Spleen (tissue), 11 donors: Measurements from ENCODE around the gene ZNF644. TPM values are rescaled to one million over a fixed set of nuclear protein-coding genes. Genes with fewer than 3 reads are reported as not detected.

Source experiments
- DNase-seq: peaks from one replicate; pipeline ENCODE4 v3.0.0-alpha.2; 2020
- H3K27ac ChIP-seq, 8 donors: fragments of 200-600 bp; sonication (generic) in 7 of 8; 1 replicate in 4 of 8; 2 replicates in 4 of 8; pipeline versions ENCODE4 v1.5.0 to v1.8.0; 2016 to 2021; ENCODE audit warnings: inconsistent platforms in 4 of 8, mild to moderate bottlenecking in 4 of 8, moderate library complexity in 1 of 8
- H3K27me3 ChIP-seq, 7 donors: fragments of 200-600 bp; sonication (generic) in 6 of 7; replicated peaks in 1 of 7; 1 replicate in 4 of 7; 2 replicates in 3 of 7; pipeline versions ENCODE4 v1.5.0 to v1.8.0; 2016 to 2021; ENCODE audit warnings: inconsistent platforms in 3 of 7, mild to moderate bottlenecking in 1 of 7
- H3K36me3 ChIP-seq, 6 donors: fragments of 200-600 bp; sonication (generic) in 5 of 6; 1 replicate in 4 of 6; 2 replicates in 2 of 6; pipeline versions ENCODE4 v1.5.0 to v1.8.0; 2016 to 2021; ENCODE audit warnings: inconsistent platforms in 2 of 6
- H3K4me1 ChIP-seq, 6 donors: fragments of 200-600 bp; sonication (generic) in 5 of 6; 1 replicate in 3 of 6; 2 replicates in 3 of 6; pipeline versions ENCODE4 v1.5.0 to v1.8.0; 2016 to 2021; ENCODE audit warnings: inconsistent platforms in 3 of 6
- H3K4me3 ChIP-seq, 8 donors: fragments of 200-600 bp; sonication (generic) in 7 of 8; 1 replicate in 4 of 8; 2 replicates in 4 of 8; pipeline versions ENCODE4 v1.5.0 to v1.8.0; 2016 to 2021; ENCODE audit warnings: inconsistent platforms in 4 of 8, mild to moderate bottlenecking in 4 of 8, moderate library complexity in 2 of 8
- H3K9me3 ChIP-seq, 8 donors: fragments of 200-600 bp; sonication (generic) in 7 of 8; 1 replicate in 4 of 8; 2 replicates in 4 of 8; pipeline versions ENCODE4 v1.5.0 to v1.8.0; 2016 to 2021; ENCODE audit warnings: inconsistent platforms in 4 of 8
- POLR2A ChIP-seq, 3 donors: fragments of 450-650 bp; IDR thresholded peaks; one replicate each; pipeline ENCODE4 v1.5.1; 2017; ENCODE audit warnings: antibody characterized with exemption in 3 of 3, mild to moderate bottlenecking in 1 of 3
- POLR2AphosphoS5 ChIP-seq, 3 donors: sonication (generic); formaldehyde crosslinking; IDR thresholded peaks; one replicate each; pipeline ENCODE4 v1.5.1; 2017; ENCODE audit warnings: antibody characterized with exemption in 3 of 3
- WGBS, 5 donors: extraction: QIAGEN DNeasy Blood & Tissue Kit in 3 of 5; methylation state at CpG; one replicate each; pipeline versions ENCODE4 v1.1.5 to v1.1.7; 2013 to 2018; 5-methylcytosine and 5-hydroxymethylcytosine counted together
- intact Hi-C: fragments of 100-400 bp; cut with DNase I; formaldehyde crosslinking; loops from one replicate; pipeline ENCODE4 v1.15.0; 2023; ENCODE audit warnings: low total_unique reads
- polyA plus RNA-seq, 3 donors: library from polyadenylated mRNA; stranded (reverse); fragments of 200-250 nt; gene quantifications; one replicate each; pipeline ENCODE4 v1.2.1, GENCODE V29; 2013
- total RNA-seq, 7 donors: library from RNA; depleted of rRNA in 3 of 7; stranded (reverse); fragments of >200 nt in 3 of 7; fragmentation: NEBNext Ultra II Directional in 4 of 7; extraction: Animal tissue kit (Norgen Biotek cat#: 25700) in 4 of 7; gene quantifications; one replicate each; pipeline versions ENCODE4 v1.1.0 to v1.2.1, GENCODE V29; 2016 to 2021
- TF ChIP-seq, protein P1 (sequence below), 11 experiments: fragments of 200-600 bp in 7 of 11; fragments of 450-650 bp in 4 of 11; sonication (generic) in 4 of 11; IDR thresholded peaks in 8 of 11; conservative IDR thresholded peaks in 3 of 11; 1 replicate in 7 of 11; 2 replicates in 4 of 11; pipeline versions ENCODE4 v1.4.0 to v1.8.0; 2016 to 2021; ENCODE audit warnings: antibody characterized with exemption in 11 of 11, inconsistent platforms in 4 of 11, mild to moderate bottlenecking in 1 of 11
- donor health status: healthy with polysubstance abuse.
- donor health status: DM: no; HTN: no; CAD: no; lungs with moderate emphysema.
- donor health status: DM: no; HTN: no; CAD: no.
- donor health status: Bipolar disorder and iron deficiency.
- donor health status: healthy.
- donor health status: DM: no; HTN: no; CAD: no.
- donor health status: DM: yes; HTN: yes; CAD: no.

ZNF644 gene
- total and polyA plus RNA-seq, 10 donors, result 21.6 to 89.6 (median 70.5) TPM

GRCh38 chr1:91004145-91004544 is 17.7 kb downstream of the ZNF644 start:
- intact Hi-C loops, result no loop called here
- H3K36me3 ChIP-seq, result no peaks in the 10 kb centered on the region
- H3K4me3 ChIP-seq, result no peak overlapping the region
- H3K4me1 ChIP-seq, result peaks cover 0 to 56% (median 15%) of the 10 kb centered on the region in 6 donors
- H3K9me3 ChIP-seq, result peaks cover 0 to 21% (median 7%) of the 10 kb centered on the region in 8 donors
- TF ChIP-seq, protein P1, sequence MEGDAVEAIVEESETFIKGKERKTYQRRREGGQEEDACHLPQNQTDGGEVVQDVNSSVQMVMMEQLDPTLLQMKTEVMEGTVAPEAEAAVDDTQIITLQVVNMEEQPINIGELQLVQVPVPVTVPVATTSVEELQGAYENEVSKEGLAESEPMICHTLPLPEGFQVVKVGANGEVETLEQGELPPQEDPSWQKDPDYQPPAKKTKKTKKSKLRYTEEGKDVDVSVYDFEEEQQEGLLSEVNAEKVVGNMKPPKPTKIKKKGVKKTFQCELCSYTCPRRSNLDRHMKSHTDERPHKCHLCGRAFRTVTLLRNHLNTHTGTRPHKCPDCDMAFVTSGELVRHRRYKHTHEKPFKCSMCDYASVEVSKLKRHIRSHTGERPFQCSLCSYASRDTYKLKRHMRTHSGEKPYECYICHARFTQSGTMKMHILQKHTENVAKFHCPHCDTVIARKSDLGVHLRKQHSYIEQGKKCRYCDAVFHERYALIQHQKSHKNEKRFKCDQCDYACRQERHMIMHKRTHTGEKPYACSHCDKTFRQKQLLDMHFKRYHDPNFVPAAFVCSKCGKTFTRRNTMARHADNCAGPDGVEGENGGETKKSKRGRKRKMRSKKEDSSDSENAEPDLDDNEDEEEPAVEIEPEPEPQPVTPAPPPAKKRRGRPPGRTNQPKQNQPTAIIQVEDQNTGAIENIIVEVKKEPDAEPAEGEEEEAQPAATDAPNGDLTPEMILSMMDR (IDR thresholded peaks at IDR 0.05 in 8 of 11, conservative IDR thresholded peaks at IDR 0.05 in 3 of 11), result no peak
- no peak for TF ChIP-seq POLR2A (IDR thresholded peaks at IDR 0.05)
- no peak for TF ChIP-seq POLR2AphosphoS5 (IDR thresholded peaks at IDR 0.05)
- 92 to 99% (median 96%) methylated on average over 2 of the region's 2 CpGs for WGBS, 5 donors
- H3K27ac ChIP-seq, result no peak overlapping the region
- DNase-seq, result no peak
- H3K27me3 ChIP-seq, result no peaks in the 10 kb centered on the region

GRCh38 chr1:90996742-90997413 is 25.0 kb downstream of the ZNF644 start:
- TF ChIP-seq, protein P1 (IDR thresholded peaks at IDR 0.05 in 8 of 11, conservative IDR thresholded peaks at IDR 0.05 in 3 of 11), result no peak
- no peak for TF ChIP-seq POLR2A (IDR thresholded peaks at IDR 0.05)
- no peak for TF ChIP-seq POLR2AphosphoS5 (IDR thresholded peaks at IDR 0.05)
- no peak overlapping the region for H3K27ac ChIP-seq
- intact Hi-C loops, result no loop called here
- peaks cover 0 to 20% (median 0%) of the 10 kb centered on the region in 6 donors for H3K36me3 ChIP-seq
- WGBS, 5 donors, result 93 to 98% (median 95%) methylated on average over 2 of the region's 2 CpGs
- peaks cover 0 to 67% (median 9%) of the 10 kb centered on the region in 6 donors for H3K4me1 ChIP-seq
- H3K27me3 ChIP-seq, result no peaks in the 10 kb centered on the region
- peaks cover 0 to 39% (median 15%) of the 10 kb centered on the region in 8 donors for H3K9me3 ChIP-seq
- no peak overlapping the region for H3K4me3 ChIP-seq
- no peak for DNase-seq

DNA sequence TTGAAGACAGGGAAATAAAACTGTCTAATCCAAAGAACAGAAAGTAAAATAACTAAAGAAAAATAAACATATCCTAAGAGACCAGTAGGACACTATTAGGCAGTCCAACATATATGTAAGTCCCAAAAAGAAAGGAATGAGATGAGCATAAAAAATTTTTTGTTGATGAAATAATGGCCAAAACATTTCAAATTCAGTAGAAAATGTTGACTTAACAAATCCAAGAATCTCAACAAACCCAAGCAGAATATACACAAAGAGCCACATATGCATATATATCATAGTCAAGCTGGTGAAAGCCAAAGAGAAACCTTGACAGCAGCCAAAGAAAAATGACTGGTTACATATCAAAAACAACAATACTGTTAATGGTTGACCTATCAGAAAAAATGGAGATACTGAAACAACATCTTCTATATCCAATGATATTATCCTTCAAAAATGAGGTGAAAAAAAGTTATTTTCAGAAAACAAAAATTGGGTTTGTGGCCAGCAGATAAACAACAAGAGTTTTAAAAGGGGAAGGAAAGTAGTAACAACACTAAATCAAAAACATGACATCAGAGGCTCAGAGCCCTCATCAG is 26.4 kb downstream of the ZNF644 start:
- Histone ChIP-seq H3K27ac (no peak overlapping the region), H3K9me3 (peaks cover 0 to 35% (median 15%) of the 10 kb centered on the region in 8 donors), H3K4me1 (peaks cover 0 to 76% (median 15%) of the 10 kb centered on the region in 6 donors), H3K4me3 (no peak overlapping the region), H3K27me3 (no peaks in the 10 kb centered on the region), H3K36me3 (peaks cover 0 to 20% (median 0%) of the 10 kb centered on the region in 6 donors)
- no peak for DNase-seq
- intact Hi-C loops, result no loop called here
- TF ChIP-seq POLR2A (IDR thresholded peaks at IDR 0.05), result no peak
- no peak for TF ChIP-seq POLR2AphosphoS5 (IDR thresholded peaks at IDR 0.05)
- TF ChIP-seq, protein P1 (IDR thresholded peaks at IDR 0.05 in 8 of 11, conservative IDR thresholded peaks at IDR 0.05 in 3 of 11), result no peak

GRCh38 chr1:90994461-90994860 is 27.4 kb downstream of the ZNF644 start:
- intact Hi-C loops, result no loop called here
- Histone ChIP-seq H3K36me3 (peaks cover 0 to 21% (median 0%) of the 10 kb centered on the region in 6 donors), H3K9me3 (peaks cover 0 to 40% (median 15%) of the 10 kb centered on the region in 8 donors), H3K27me3 (no peaks in the 10 kb centered on the region), H3K4me3 (no peak overlapping the region), H3K27ac (no peak overlapping the region), H3K4me1 (peaks cover 0 to 85% (median 24%) of the 10 kb centered on the region in 6 donors)
- WGBS, 5 donors, result 89 to 100% (median 97%) methylated on average over 1 of the region's 1 CpG
- no peak for DNase-seq
- TF ChIP-seq POLR2A (IDR thresholded peaks at IDR 0.05) (no peak), POLR2AphosphoS5 (IDR thresholded peaks at IDR 0.05) (no peak)
- TF ChIP-seq, protein P1 (IDR thresholded peaks at IDR 0.05 in 8 of 11, conservative IDR thresholded peaks at IDR 0.05 in 3 of 11), result no peak
